ENCODE data around the gene NPM1.

DNA sequence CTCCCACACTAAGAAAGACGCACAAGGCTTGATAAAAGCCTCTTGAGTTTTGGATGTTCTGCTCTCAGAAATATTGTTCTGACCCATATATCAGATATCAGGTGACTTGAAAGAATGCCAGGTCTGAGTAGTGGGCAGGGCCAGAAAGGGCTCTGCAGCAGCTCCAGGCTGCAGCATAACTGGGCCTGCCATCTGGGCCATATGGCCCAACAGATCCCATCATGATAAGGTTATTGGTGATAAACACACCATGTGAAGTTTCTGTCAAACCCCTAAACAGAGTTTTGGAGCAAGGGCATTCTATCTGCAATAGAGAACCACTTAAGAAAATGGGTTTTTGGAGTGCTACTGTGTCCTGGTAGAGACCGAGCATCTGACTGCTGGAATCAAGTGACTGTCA is 29.8 kb upstream of the NPM1 start:
- TF ChIP-seq, protein P1, sequence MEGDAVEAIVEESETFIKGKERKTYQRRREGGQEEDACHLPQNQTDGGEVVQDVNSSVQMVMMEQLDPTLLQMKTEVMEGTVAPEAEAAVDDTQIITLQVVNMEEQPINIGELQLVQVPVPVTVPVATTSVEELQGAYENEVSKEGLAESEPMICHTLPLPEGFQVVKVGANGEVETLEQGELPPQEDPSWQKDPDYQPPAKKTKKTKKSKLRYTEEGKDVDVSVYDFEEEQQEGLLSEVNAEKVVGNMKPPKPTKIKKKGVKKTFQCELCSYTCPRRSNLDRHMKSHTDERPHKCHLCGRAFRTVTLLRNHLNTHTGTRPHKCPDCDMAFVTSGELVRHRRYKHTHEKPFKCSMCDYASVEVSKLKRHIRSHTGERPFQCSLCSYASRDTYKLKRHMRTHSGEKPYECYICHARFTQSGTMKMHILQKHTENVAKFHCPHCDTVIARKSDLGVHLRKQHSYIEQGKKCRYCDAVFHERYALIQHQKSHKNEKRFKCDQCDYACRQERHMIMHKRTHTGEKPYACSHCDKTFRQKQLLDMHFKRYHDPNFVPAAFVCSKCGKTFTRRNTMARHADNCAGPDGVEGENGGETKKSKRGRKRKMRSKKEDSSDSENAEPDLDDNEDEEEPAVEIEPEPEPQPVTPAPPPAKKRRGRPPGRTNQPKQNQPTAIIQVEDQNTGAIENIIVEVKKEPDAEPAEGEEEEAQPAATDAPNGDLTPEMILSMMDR (IDR thresholded peaks at IDR 0.05): no peak
- TF ChIP-seq POLR2A (IDR thresholded peaks at IDR 0.05): no peak

All from uterus (tissue), 2 donors.